OCI-LY1 (cell line): ENCODE measurements around the gene IRF8.

ENCODE experiments used
- CTCF ChIP-seq: fragments of 200-600 bp; sonication (generic), shearing (Covaris generic); IDR thresholded peaks from 2 replicates; pipeline ENCODE4 v1.5.1; 2017; ENCODE audit warnings: mild to moderate bottlenecking, antibody characterized with exemption, low read length, moderate library complexity, mixed read lengths
- EZH2 ChIP-seq: fragments of 200-600 bp; sonication (generic), shearing (Covaris generic); IDR thresholded peaks from 2 replicates; pipeline ENCODE4 v1.8.0; 2017; ENCODE audit warnings: borderline replicate concordance, mixed run types, mild to moderate bottlenecking, antibody characterized with exemption, low read length, moderate library complexity, mixed read lengths

- TF ChIP-seq CTCF: no peak
- TF ChIP-seq EZH2: no peak
These were observed 2.1 kb downstream of the IRF8 start for GRCh38 chr16:85901110-85901509.
